IMR-90 (cell line): ENCODE results near the gene RAB37. TPM values are rescaled to one million over a fixed set of nuclear protein-coding genes. Genes with fewer than 3 reads are reported as not detected.

ENCODE experiments used
- ATAC-seq: fragments of 200-7000 bp; cut with Tn5 transposase; 2 replicates; pipeline ENCODE4 v1.9.1; 2020; ENCODE audit warnings: low read depth, mild to moderate bottlenecking, moderate library complexity
- BruUV-seq: library from RNA; stranded (reverse); fragments of 400-500 nt; replicated peaks from 2 replicates; lab custom pipeline; 2021; lab: Mats Ljungman, UMichigan
- CTCF ChIA-PET: fragments of 300-600 bp; formaldehyde crosslinking; extraction: SDS; loops from one replicate; lab custom pipeline; 2021; ENCODE audit warnings: antibody characterized with exemption; lab: Yijun Ruan, JAX
- POLR2A ChIA-PET: fragments of 300-600 bp; sonication (Branson Sonifier 250); formaldehyde crosslinking; loops from one replicate; lab custom pipeline; 2022; ENCODE audit warnings: antibody characterized with exemption; ENCODE audit not compliant: unreplicated experiment; lab: Charles Lee
- DNase-seq: peaks from one replicate; pipeline ENCODE4 v3.0.0; 2013
- H2AFZ ChIP-seq: replicated peaks from 2 replicates; pipeline ENCODE3; 2013; ENCODE audit warnings: low read length, mild to moderate bottlenecking; ENCODE audit not compliant: poor library complexity
- H2AK5ac ChIP-seq: 2 replicates; pipeline ENCODE4 v1.6.1; 2013; ENCODE audit warnings: low read depth, low read length, inconsistent platforms
- H2AK9ac ChIP-seq: replicated peaks from 2 replicates; pipeline ENCODE3; 2013; ENCODE audit warnings: mild to moderate bottlenecking, low read depth, low read length, moderate library complexity; ENCODE audit not compliant: poor library complexity
- H2BK120ac ChIP-seq: 2 replicates; pipeline ENCODE4 v1.6.1; 2013; ENCODE audit warnings: low read depth, low read length, inconsistent platforms
- H2BK15ac ChIP-seq: 3 replicates; pipeline ENCODE4 v1.6.1; 2013; ENCODE audit warnings: low read depth, low read length, inconsistent platforms
- H2BK20ac ChIP-seq: 2 replicates; pipeline ENCODE4 v1.6.1; 2013; ENCODE audit warnings: low read depth, mild to moderate bottlenecking, inconsistent platforms, low read length, moderate library complexity
- H2BK5ac ChIP-seq: 2 replicates; pipeline ENCODE4 v1.6.1; 2013; ENCODE audit warnings: mild to moderate bottlenecking, low read depth, low read length, inconsistent platforms; ENCODE audit not compliant: poor library complexity, severe bottlenecking
- H3K14ac ChIP-seq: replicated peaks from 2 replicates; pipeline ENCODE4 v1.6.1; 2013; ENCODE audit warnings: low read depth, low read length, inconsistent platforms
- H3K18ac ChIP-seq: 2 replicates; pipeline ENCODE4 v1.6.1; 2013; ENCODE audit warnings: low read depth, low read length, control low read depth
- H3K23ac ChIP-seq: 2 replicates; pipeline ENCODE4 v1.6.1; 2013; ENCODE audit warnings: low read depth, low read length, inconsistent platforms
- H3K27ac ChIP-seq: 2 replicates; pipeline ENCODE4 v1.5.1; 2013; ENCODE audit warnings: mild to moderate bottlenecking, control low read depth, low read length; ENCODE audit not compliant: insufficient read depth
- H3K27me3 ChIP-seq: 2 replicates; pipeline ENCODE4 v1.6.1; 2013; ENCODE audit warnings: low read length; ENCODE audit not compliant: control insufficient read depth, insufficient read depth
- H3K36me3 ChIP-seq: 2 replicates; pipeline ENCODE4 v1.6.1; 2013; ENCODE audit warnings: low read length, mixed read lengths; ENCODE audit not compliant: control insufficient read depth, insufficient read depth
- H3K4ac ChIP-seq: 2 replicates; pipeline ENCODE4 v1.6.1; 2013; ENCODE audit warnings: low read depth, low read length, inconsistent platforms
- H3K4me1 ChIP-seq: 2 replicates; pipeline ENCODE4 v1.6.1; 2013; ENCODE audit warnings: low read length, mixed read lengths; ENCODE audit not compliant: control insufficient read depth, insufficient read depth
- H3K4me2 ChIP-seq: 2 replicates; pipeline ENCODE4 v1.6.1; 2013; ENCODE audit warnings: low read depth, mild to moderate bottlenecking, control low read depth, low read length, moderate library complexity
- H3K4me3 ChIP-seq: 2 replicates; pipeline ENCODE4 v1.5.1; 2013; ENCODE audit warnings: low read depth, mild to moderate bottlenecking, control low read depth, low read length, moderate library complexity; ENCODE audit not compliant: insufficient read depth
- H3K56ac ChIP-seq: 2 replicates; pipeline ENCODE4 v1.6.1; 2013; ENCODE audit warnings: low read length, inconsistent platforms; ENCODE audit not compliant: insufficient read depth; ENCODE audit errors: extremely low read depth
- H3K79me1 ChIP-seq, 2 experiments: 2 replicates each; pipeline ENCODE4 v1.6.1; 2013; ENCODE audit warnings: low read length in 2 of 2, inconsistent platforms in 1 of 2, low read depth in 1 of 2
- H3K9ac ChIP-seq: 2 replicates; pipeline ENCODE4 v1.6.1; 2013; ENCODE audit warnings: low read depth, low read length, control low read depth
- H3K9me1 ChIP-seq: 2 replicates; pipeline ENCODE4 v1.6.1; 2013; ENCODE audit warnings: low read length, inconsistent platforms; ENCODE audit not compliant: insufficient read depth
- H3K9me3 ChIP-seq: 2 replicates; pipeline ENCODE4 v1.6.1; 2013; ENCODE audit warnings: low read length; ENCODE audit not compliant: control insufficient read depth, insufficient read depth
- H4K20me1 ChIP-seq: 2 replicates; pipeline ENCODE4 v1.6.1; 2013; ENCODE audit warnings: low read length, inconsistent platforms; ENCODE audit not compliant: insufficient read depth
- H4K5ac ChIP-seq: 2 replicates; pipeline ENCODE4 v1.6.1; 2013; ENCODE audit warnings: mild to moderate bottlenecking, low read depth, low read length, control low read depth
- H4K8ac ChIP-seq, 2 experiments: 2 replicates each; pipeline ENCODE4 v1.6.1; 2013; ENCODE audit warnings: low read depth in 2 of 2, low read length in 2 of 2, control low read depth in 1 of 2, inconsistent platforms in 1 of 2
- H4K91ac ChIP-seq: 2 replicates; pipeline ENCODE4 v1.6.1; 2013; ENCODE audit warnings: low read depth, low read length, inconsistent platforms; ENCODE audit not compliant: insufficient read depth
- FOS ChIP-seq: fragments of 150-350 bp; IDR thresholded peaks from 2 replicates; pipeline ENCODE4 v1.6.1; 2016; ENCODE audit warnings: low read depth, low read length
- MAFK ChIP-seq: IDR thresholded peaks from 2 replicates; pipeline ENCODE4 v1.6.1; 2012; ENCODE audit warnings: low read depth, low read length, improper control_type of control experiment
- MAZ ChIP-seq: IDR thresholded peaks from 2 replicates; pipeline ENCODE4 v1.6.1; 2012; ENCODE audit warnings: low read depth, mild to moderate bottlenecking, low read length, improper control_type of control experiment, moderate library complexity, borderline replicate concordance
- MXI1 ChIP-seq: IDR thresholded peaks from 2 replicates; pipeline ENCODE4 v1.6.1; 2012; ENCODE audit warnings: low read depth, mild to moderate bottlenecking, low read length, moderate library complexity, borderline replicate concordance
- NFE2L2 ChIP-seq: fragments of 150-350 bp; IDR thresholded peaks from 2 replicates; pipeline ENCODE4 v1.6.1; 2016; ENCODE audit warnings: low read depth, mild to moderate bottlenecking, low read length
- POLR2A ChIP-seq: IDR thresholded peaks from 2 replicates; pipeline ENCODE4 v1.6.1; 2012; ENCODE audit warnings: mild to moderate bottlenecking, low read depth, low read length
- RAD21 ChIP-seq: IDR thresholded peaks from 2 replicates; pipeline ENCODE4 v1.6.1; 2012; ENCODE audit warnings: low read length, improper control_type of control experiment
- RFX5 ChIP-seq: IDR thresholded peaks from 2 replicates; pipeline ENCODE4 v1.8.0; 2012; ENCODE audit warnings: low read depth, mild to moderate bottlenecking, low read length, moderate library complexity
- WGBS, 2 experiments: methylation state at CpG; one replicate each; pipeline versions ENCODE4 v1.1.5 to v1.1.7; 2013; ENCODE audit warnings: missing lambda C conversion rate in 2 of 2; ENCODE audit not compliant: insufficient read length in 1 of 2; ENCODE audit errors: extremely low coverage in 2 of 2; 5-methylcytosine and 5-hydroxymethylcytosine counted together
- dilution Hi-C: fragments of 300-500 bp; cut with HindIII; formaldehyde crosslinking; loops from one replicate; pipeline ENCODE4 v1.14.3; 2018; ENCODE audit warnings: low sequenced_read_pairs; ENCODE audit not compliant: unreplicated experiment
- in situ Hi-C: fragments of 300-500 bp; cut with MboI; formaldehyde crosslinking; loops from 3 replicates; pipeline ENCODE4 v1.14.3; 2019; ENCODE audit warnings: low sequenced_read_pairs, inconsistent platforms, mixed read lengths
- intact Hi-C: fragments of 100-400 bp; cut with micrococcal nuclease; formaldehyde crosslinking; loops from 2 replicates; pipeline ENCODE4 v1.10.0; 2022
- polyA plus RNA-seq, 3 experiments: library from polyadenylated mRNA; depleted of rRNA; stranded (reverse); fragments of >200 nt; gene quantifications; 2 replicates each; pipeline ENCODE4 v1.2.3, GENCODE V29; 2012; ENCODE audit warnings: low replicate concordance in 1 of 3
- total RNA-seq: library from RNA; depleted of rRNA; stranded (reverse); fragments of >200 nt; gene quantifications from 2 replicates; pipeline ENCODE4 v1.2.3, GENCODE V29; 2012
- TF ChIP-seq, protein P1 (sequence below): fragments of 150-350 bp; IDR thresholded peaks from 2 replicates; pipeline ENCODE4 v1.6.1; 2017; ENCODE audit warnings: mild to moderate bottlenecking, antibody characterized with exemption, low read length, low read depth
- TF ChIP-seq, protein P2 (sequence below): fragments of 150-350 bp; IDR thresholded peaks from 2 replicates; pipeline ENCODE4 v1.6.1; 2016; ENCODE audit warnings: low read depth, mild to moderate bottlenecking, low read length, moderate library complexity, borderline replicate concordance
- TF ChIP-seq, protein P3 (sequence below): conservative IDR thresholded peaks from 2 replicates; pipeline ENCODE4 v1.5.1; 2012; ENCODE audit warnings: mild to moderate bottlenecking, low read depth, low read length, improper control_type of control experiment

RAB37 gene
- total and polyA plus RNA-seq, 2 of the 4 experiments (the other 2 are of a cell fraction), result 0.19 TPM; not detected in 1

DNA sequence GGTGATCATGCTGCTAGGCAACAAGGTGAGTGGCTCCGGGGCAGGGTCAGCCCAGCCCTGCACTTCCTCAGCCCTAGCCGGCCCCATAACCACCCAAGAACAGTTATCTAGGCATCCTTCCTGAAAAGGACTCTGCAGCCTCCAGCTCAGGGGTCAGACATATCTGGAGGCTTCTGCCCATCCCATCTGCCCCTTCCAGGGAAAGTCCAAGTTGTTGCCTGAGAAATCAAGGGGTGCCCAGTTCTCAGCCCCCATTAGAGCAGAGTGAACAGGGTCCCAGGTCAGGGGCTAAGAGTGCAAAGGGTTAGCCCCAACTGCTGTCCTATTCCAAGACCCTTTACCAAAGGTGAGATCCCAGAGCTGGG, 7.3 kb downstream of the RAB37 start:
- no peak overlapping the region for H3K4me2 ChIP-seq
- H3K4me1 ChIP-seq, result peaks cover 4% of the 10 kb centered on the region; the same call in 1 of the 2 replicates
- no peak overlapping the region for H4K5ac ChIP-seq
- H4K8ac ChIP-seq, result no peak overlapping the region
- CTCF ChIA-PET, result interaction anchor here (0.8 to 1.5 kb wide), 2 partner anchors 39 to 129 kb away, joined by 4 to 5 read pairs; partner anchors contain the start of gene FDXR
- no peak overlapping the region for H2BK5ac ChIP-seq
- WGBS, 2 experiments, result 50% methylated on average over 1 of the region's 2 CpGs; no CpG with 5 or more reads in 1 of the 2 experiments
- in situ Hi-C loops, result loop anchor here (5.0 to 10.0 kb wide), 2 partner anchors 123 to 210 kb away; no protein-coding TSS in a partner anchor
- no peak overlapping the region for H3K23ac ChIP-seq
- intact Hi-C loops, result loop anchor here (1.0 kb wide), 3 partner anchors 32 to 214 kb away; partner anchors contain the start of gene NAT9
- no peaks in the 10 kb centered on the region for H4K20me1 ChIP-seq
- H3K27me3 ChIP-seq, result peaks cover 3% of the 10 kb centered on the region; the same call in 1 of the 2 replicates
- ATAC-seq (no peak), DNase-seq (no peak)
- POLR2A ChIA-PET, result no interaction called here
- no peaks in the 10 kb centered on the region for H3K36me3 ChIP-seq
- no peak overlapping the region for H3K56ac ChIP-seq
- no peak overlapping the region for H2BK15ac ChIP-seq
- H2BK120ac ChIP-seq, result no peak overlapping the region
- dilution Hi-C loops, result no loop called here
- H2AK5ac ChIP-seq, result no peak overlapping the region
- no peak overlapping the region for H3K14ac ChIP-seq
- H2BK20ac ChIP-seq, result no peak overlapping the region
- no peak overlapping the region for H3K4me3 ChIP-seq
- BruUV-seq, result no TSS peak
- TF ChIP-seq POLR2A (no peak), MXI1 (no peak), NFE2L2 (no peak), RAD21 (no peak), MAZ (no peak), RFX5 (no peak), FOS (no peak), MAFK (no peak)
- TF ChIP-seq, protein P1, sequence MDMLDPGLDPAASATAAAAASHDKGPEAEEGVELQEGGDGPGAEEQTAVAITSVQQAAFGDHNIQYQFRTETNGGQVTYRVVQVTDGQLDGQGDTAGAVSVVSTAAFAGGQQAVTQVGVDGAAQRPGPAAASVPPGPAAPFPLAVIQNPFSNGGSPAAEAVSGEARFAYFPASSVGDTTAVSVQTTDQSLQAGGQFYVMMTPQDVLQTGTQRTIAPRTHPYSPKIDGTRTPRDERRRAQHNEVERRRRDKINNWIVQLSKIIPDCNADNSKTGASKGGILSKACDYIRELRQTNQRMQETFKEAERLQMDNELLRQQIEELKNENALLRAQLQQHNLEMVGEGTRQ, result no peak
- TF ChIP-seq, protein P2, sequence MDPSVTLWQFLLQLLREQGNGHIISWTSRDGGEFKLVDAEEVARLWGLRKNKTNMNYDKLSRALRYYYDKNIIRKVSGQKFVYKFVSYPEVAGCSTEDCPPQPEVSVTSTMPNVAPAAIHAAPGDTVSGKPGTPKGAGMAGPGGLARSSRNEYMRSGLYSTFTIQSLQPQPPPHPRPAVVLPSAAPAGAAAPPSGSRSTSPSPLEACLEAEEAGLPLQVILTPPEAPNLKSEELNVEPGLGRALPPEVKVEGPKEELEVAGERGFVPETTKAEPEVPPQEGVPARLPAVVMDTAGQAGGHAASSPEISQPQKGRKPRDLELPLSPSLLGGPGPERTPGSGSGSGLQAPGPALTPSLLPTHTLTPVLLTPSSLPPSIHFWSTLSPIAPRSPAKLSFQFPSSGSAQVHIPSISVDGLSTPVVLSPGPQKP, result no peak
- TF ChIP-seq, protein P3, sequence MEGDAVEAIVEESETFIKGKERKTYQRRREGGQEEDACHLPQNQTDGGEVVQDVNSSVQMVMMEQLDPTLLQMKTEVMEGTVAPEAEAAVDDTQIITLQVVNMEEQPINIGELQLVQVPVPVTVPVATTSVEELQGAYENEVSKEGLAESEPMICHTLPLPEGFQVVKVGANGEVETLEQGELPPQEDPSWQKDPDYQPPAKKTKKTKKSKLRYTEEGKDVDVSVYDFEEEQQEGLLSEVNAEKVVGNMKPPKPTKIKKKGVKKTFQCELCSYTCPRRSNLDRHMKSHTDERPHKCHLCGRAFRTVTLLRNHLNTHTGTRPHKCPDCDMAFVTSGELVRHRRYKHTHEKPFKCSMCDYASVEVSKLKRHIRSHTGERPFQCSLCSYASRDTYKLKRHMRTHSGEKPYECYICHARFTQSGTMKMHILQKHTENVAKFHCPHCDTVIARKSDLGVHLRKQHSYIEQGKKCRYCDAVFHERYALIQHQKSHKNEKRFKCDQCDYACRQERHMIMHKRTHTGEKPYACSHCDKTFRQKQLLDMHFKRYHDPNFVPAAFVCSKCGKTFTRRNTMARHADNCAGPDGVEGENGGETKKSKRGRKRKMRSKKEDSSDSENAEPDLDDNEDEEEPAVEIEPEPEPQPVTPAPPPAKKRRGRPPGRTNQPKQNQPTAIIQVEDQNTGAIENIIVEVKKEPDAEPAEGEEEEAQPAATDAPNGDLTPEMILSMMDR, result no peak
- H2AK9ac ChIP-seq, result peak overlapping the region; percentile 76
- no peak overlapping the region for H3K9ac ChIP-seq
- peak overlapping the region; percentile 95 for H2AFZ ChIP-seq
- no peaks in the 10 kb centered on the region for H3K79me1 ChIP-seq
- no peaks in the 10 kb centered on the region for H3K9me1 ChIP-seq
- H3K9me3 ChIP-seq, result no peaks in the 10 kb centered on the region
- no peak overlapping the region for H3K27ac ChIP-seq
- H3K4ac ChIP-seq, result no peak overlapping the region; the same call in 1 of the 2 replicates
- no peak overlapping the region for H3K18ac ChIP-seq
- H4K91ac ChIP-seq, result no peak overlapping the region
